Measurements from ENCODE around the gene SCCPDH. TPM values are rescaled to one million over a fixed set of nuclear protein-coding genes. Genes with fewer than 3 reads are reported as not detected.
"Not testable (repeated sequence)": the region's sequence is repeated elsewhere in the genome, so short reads cannot be mapped to it uniquely, and the experiment has no call there.

Gene SCCPDH
- total RNA-seq, 1 donor from 2014 or later = 50.6 TPM

DNA sequence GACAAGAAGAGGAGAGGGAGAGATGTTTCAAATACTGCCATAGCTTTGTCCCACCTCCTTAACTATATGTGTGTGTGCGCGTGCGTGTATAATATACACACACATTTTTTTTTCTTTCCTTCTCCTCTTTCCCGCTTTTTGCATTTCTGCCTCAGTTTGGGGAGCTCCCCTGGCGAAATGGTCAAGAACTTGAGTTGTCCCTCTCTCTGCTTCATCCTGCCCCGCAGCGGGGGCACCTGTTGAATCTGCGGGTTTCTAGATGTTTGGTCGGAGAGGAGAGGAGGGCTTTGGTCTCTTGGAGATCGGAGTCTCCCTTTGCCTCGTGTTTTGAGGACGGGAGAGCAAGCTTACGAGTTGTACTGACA is 504 bp downstream of the SCCPDH start:
- Histone ChIP-seq H3K36me3 (ENCODE audit: control insufficient read depth in 3 of 3, insufficient read depth in 3 of 3, low read length in 3 of 3) (peaks cover 10 to 20% (median 20%) of the 10 kb centered on the region in 3 donors), H3K4me3 (ENCODE audit: low read length in 3 of 3) (peak overlapping the region; percentile 85 to 87 (median 85)), H3K27ac (ENCODE audit: low read depth, low read length) (peak overlapping the region; percentile 83), H3K27me3 (ENCODE audit: control insufficient read depth in 3 of 3, insufficient read depth in 3 of 3, low read length in 3 of 3) (no peaks in the 10 kb centered on the region), H3K9ac (ENCODE audit: low read depth in 1 of 3, low read length in 3 of 3) (peak overlapping the region; percentile 84 to 89 (median 87)), H3K9me3 (ENCODE audit: control insufficient read depth in 3 of 3, low read length in 3 of 3) (no peaks in the 10 kb centered on the region), H3K4me1 (ENCODE audit: control insufficient read depth in 3 of 3, insufficient read depth in 3 of 3, low read length in 3 of 3) (peaks cover 4 to 10% (median 4%) of the 10 kb centered on the region in 3 donors)

DNA sequence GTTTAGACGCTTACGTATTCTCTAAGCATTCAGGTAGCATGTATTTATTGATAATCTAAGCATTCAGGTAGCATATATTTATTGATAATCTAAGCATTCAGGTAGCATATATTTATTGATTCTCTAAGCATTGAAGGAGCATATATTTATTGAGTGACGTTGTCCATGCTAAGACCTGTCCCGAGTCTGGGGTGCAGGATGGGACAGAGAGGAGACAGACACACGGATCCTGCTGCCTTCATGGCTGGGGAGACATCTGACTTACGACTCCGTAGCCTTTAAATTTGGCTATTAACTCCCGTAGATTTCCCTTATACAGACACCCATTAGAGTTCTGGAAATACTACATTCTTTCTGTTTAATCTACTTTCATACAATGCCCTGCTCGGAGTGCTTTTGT is 982 bp downstream of the SCCPDH start:
- H3K27me3 ChIP-seq (ENCODE audit: control insufficient read depth in 3 of 3, insufficient read depth in 3 of 3, low read length in 3 of 3) = no peaks in the 10 kb centered on the region
- H3K27ac ChIP-seq (ENCODE audit: low read depth, low read length) = peak overlapping the region; percentile 83
- no peaks in the 10 kb centered on the region for H3K9me3 ChIP-seq (ENCODE audit: control insufficient read depth in 3 of 3, low read length in 3 of 3)
- H3K4me1 ChIP-seq (ENCODE audit: control insufficient read depth in 3 of 3, insufficient read depth in 3 of 3, low read length in 3 of 3) = peaks cover 4 to 10% (median 4%) of the 10 kb centered on the region in 3 donors
- peaks cover 14 to 25% (median 25%) of the 10 kb centered on the region in 3 donors for H3K36me3 ChIP-seq (ENCODE audit: control insufficient read depth in 3 of 3, insufficient read depth in 3 of 3, low read length in 3 of 3)
- peak overlapping the region; percentile 84 to 89 (median 87) for H3K9ac ChIP-seq (ENCODE audit: low read depth in 1 of 3, low read length in 3 of 3)
- peak overlapping the region; percentile 23 to 85 (median 85) for H3K4me3 ChIP-seq (ENCODE audit: low read length in 3 of 3)

GRCh38 chr1:246726255-246726679 is 2.1 kb downstream of the SCCPDH start:
- Histone ChIP-seq H3K4me1 (ENCODE audit: control insufficient read depth in 3 of 3, insufficient read depth in 3 of 3, low read length in 3 of 3) (peaks cover 4 to 10% (median 4%) of the 10 kb centered on the region in 3 donors), H3K36me3 (ENCODE audit: control insufficient read depth in 3 of 3, insufficient read depth in 3 of 3, low read length in 3 of 3) (peaks cover 24 to 35% (median 34%) of the 10 kb centered on the region in 3 donors), H3K27ac (ENCODE audit: low read depth, low read length) (no peak overlapping the region), H3K9me3 (ENCODE audit: control insufficient read depth in 3 of 3, low read length in 3 of 3) (no peaks in the 10 kb centered on the region), H3K27me3 (ENCODE audit: control insufficient read depth in 3 of 3, insufficient read depth in 3 of 3, low read length in 3 of 3) (no peaks in the 10 kb centered on the region), H3K9ac (ENCODE audit: low read depth in 1 of 3, low read length in 3 of 3) (no peak overlapping the region), H3K4me3 (ENCODE audit: low read length in 3 of 3) (no peak overlapping the region)

- H3K36me3 ChIP-seq (ENCODE audit: control insufficient read depth in 3 of 3, insufficient read depth in 3 of 3, low read length in 3 of 3) = peaks cover 27 to 37% (median 37%) of the 10 kb centered on the region in 3 donors
- no peaks in the 10 kb centered on the region for H3K27me3 ChIP-seq (ENCODE audit: control insufficient read depth in 3 of 3, insufficient read depth in 3 of 3, low read length in 3 of 3)
- no peak overlapping the region for H3K9ac ChIP-seq (ENCODE audit: low read depth in 1 of 3, low read length in 3 of 3)
- no peak overlapping the region for H3K4me3 ChIP-seq (ENCODE audit: low read length in 3 of 3)
- no peak overlapping the region for H3K27ac ChIP-seq (ENCODE audit: low read depth, low read length)
- H3K4me1 ChIP-seq (ENCODE audit: control insufficient read depth in 3 of 3, insufficient read depth in 3 of 3, low read length in 3 of 3) = peaks cover 4 to 10% (median 4%) of the 10 kb centered on the region in 3 donors
- H3K9me3 ChIP-seq (ENCODE audit: control insufficient read depth in 3 of 3, low read length in 3 of 3) = no peaks in the 10 kb centered on the region
These were observed 2.7 kb downstream of the SCCPDH start for GRCh38 chr1:246726881-246727280.

DNA sequence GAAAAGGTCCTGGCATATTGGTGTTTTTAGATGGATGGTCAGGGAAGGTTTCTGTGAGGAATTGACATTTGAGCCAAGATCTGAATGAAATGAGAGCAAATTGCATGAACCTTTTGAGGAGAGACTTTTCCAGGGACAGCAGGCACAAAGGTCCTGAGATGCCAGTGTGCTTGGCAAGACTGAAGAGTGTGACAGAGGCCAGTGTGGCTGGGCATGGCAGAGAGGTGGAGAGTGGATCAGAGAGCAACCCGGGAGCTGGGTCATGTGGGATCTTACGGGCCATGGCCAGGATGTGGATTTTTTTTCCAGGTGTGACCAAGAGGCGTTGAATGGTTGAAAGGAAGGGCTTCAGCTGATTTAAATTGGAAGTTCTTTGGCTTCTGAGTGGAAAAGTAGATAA is 3.4 kb downstream of the SCCPDH start:
- Histone ChIP-seq H3K9me3 (ENCODE audit: control insufficient read depth in 3 of 3, low read length in 3 of 3) (no peaks in the 10 kb centered on the region), H3K36me3 (ENCODE audit: control insufficient read depth in 3 of 3, insufficient read depth in 3 of 3, low read length in 3 of 3) (peaks cover 28 to 43% (median 41%) of the 10 kb centered on the region in 3 donors), H3K4me1 (ENCODE audit: control insufficient read depth in 3 of 3, insufficient read depth in 3 of 3, low read length in 3 of 3) (peaks cover 4 to 10% (median 4%) of the 10 kb centered on the region in 3 donors), H3K27me3 (ENCODE audit: control insufficient read depth in 3 of 3, insufficient read depth in 3 of 3, low read length in 3 of 3) (no peaks in the 10 kb centered on the region), H3K4me3 (ENCODE audit: low read length in 3 of 3) (no peak overlapping the region), H3K27ac (ENCODE audit: low read depth, low read length) (no peak overlapping the region), H3K9ac (ENCODE audit: low read depth in 1 of 3, low read length in 3 of 3) (no peak overlapping the region)

GRCh38 chr1:246728311-246728710 is 4.1 kb downstream of the SCCPDH start:
- H3K4me3 ChIP-seq (ENCODE audit: low read length in 3 of 3) = no peak overlapping the region
- H3K9me3 ChIP-seq (ENCODE audit: control insufficient read depth in 3 of 3, low read length in 3 of 3) = no peaks in the 10 kb centered on the region
- H3K36me3 ChIP-seq (ENCODE audit: control insufficient read depth in 3 of 3, insufficient read depth in 3 of 3, low read length in 3 of 3) = peaks cover 31 to 45% (median 41%) of the 10 kb centered on the region in 3 donors
- no peak overlapping the region for H3K27ac ChIP-seq (ENCODE audit: low read depth, low read length)
- no peaks in the 10 kb centered on the region for H3K27me3 ChIP-seq (ENCODE audit: control insufficient read depth in 3 of 3, insufficient read depth in 3 of 3, low read length in 3 of 3)
- no peak overlapping the region for H3K9ac ChIP-seq (ENCODE audit: low read depth in 1 of 3, low read length in 3 of 3)
- H3K4me1 ChIP-seq (ENCODE audit: control insufficient read depth in 3 of 3, insufficient read depth in 3 of 3, low read length in 3 of 3) = peaks cover 4 to 10% (median 4%) of the 10 kb centered on the region in 3 donors

DNA sequence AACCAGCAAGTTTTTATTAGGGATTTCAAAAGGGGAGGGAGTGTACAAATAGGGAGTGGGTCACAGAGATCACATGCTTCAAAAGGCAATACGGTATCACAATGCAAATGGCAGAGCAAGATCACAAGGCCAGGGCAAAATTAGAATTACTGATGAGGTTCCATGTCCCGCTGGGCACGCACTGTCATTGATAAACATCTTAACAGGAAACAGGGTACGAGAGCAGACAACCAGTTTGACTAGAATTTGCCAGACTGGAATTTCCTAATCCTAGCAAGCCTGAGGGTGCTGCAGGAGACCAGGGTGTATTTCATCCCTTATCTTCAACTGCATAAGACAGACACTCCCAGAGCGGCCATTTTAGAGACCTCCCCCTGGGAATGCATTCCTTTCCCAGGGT is 4.8 kb downstream of the SCCPDH start:
- H3K27me3 ChIP-seq (ENCODE audit: control insufficient read depth in 3 of 3, insufficient read depth in 3 of 3, low read length in 3 of 3); H3K4me1 ChIP-seq (ENCODE audit: control insufficient read depth in 3 of 3, insufficient read depth in 3 of 3, low read length in 3 of 3); H3K27ac ChIP-seq (ENCODE audit: low read depth, low read length); H3K9ac ChIP-seq (ENCODE audit: low read depth in 1 of 3, low read length in 3 of 3); H3K9me3 ChIP-seq (ENCODE audit: control insufficient read depth in 3 of 3, low read length in 3 of 3); H3K4me3 ChIP-seq (ENCODE audit: low read length in 3 of 3): not testable (repeated sequence)
- peaks cover 34 to 52% (median 46%) of the 10 kb centered on the region in 3 donors for H3K36me3 ChIP-seq (ENCODE audit: control insufficient read depth in 3 of 3, insufficient read depth in 3 of 3, low read length in 3 of 3)

- Histone ChIP-seq H3K4me3 (ENCODE audit: low read length in 3 of 3) (no peak overlapping the region), H3K27ac (ENCODE audit: low read depth, low read length) (no peak overlapping the region), H3K4me1 (ENCODE audit: control insufficient read depth in 3 of 3, insufficient read depth in 3 of 3, low read length in 3 of 3) (no peaks in the 10 kb centered on the region), H3K9me3 (ENCODE audit: control insufficient read depth in 3 of 3, low read length in 3 of 3) (no peaks in the 10 kb centered on the region), H3K36me3 (ENCODE audit: control insufficient read depth in 3 of 3, insufficient read depth in 3 of 3, low read length in 3 of 3) (peaks cover 36 to 63% (median 50%) of the 10 kb centered on the region in 3 donors), H3K27me3 (ENCODE audit: control insufficient read depth in 3 of 3, insufficient read depth in 3 of 3, low read length in 3 of 3) (no peaks in the 10 kb centered on the region), H3K9ac (ENCODE audit: low read depth in 1 of 3, low read length in 3 of 3) (peak overlapping the region in 1 of 3 donors; percentile 12)
These were observed 6.6 kb downstream of the SCCPDH start for GRCh38 chr1:246730839-246731238.

GRCh38 chr1:246731873-246732272 is 7.7 kb downstream of the SCCPDH start:
- not testable (repeated sequence) for H3K27ac ChIP-seq (ENCODE audit: low read depth, low read length); H3K4me3 ChIP-seq (ENCODE audit: low read length in 3 of 3); H3K9me3 ChIP-seq (ENCODE audit: control insufficient read depth in 3 of 3, low read length in 3 of 3); H3K9ac ChIP-seq (ENCODE audit: low read depth in 1 of 3, low read length in 3 of 3); H3K27me3 ChIP-seq (ENCODE audit: control insufficient read depth in 3 of 3, insufficient read depth in 3 of 3, low read length in 3 of 3); H3K4me1 ChIP-seq (ENCODE audit: control insufficient read depth in 3 of 3, insufficient read depth in 3 of 3, low read length in 3 of 3)
- H3K36me3 ChIP-seq (ENCODE audit: control insufficient read depth in 3 of 3, insufficient read depth in 3 of 3, low read length in 3 of 3) = peaks cover 39 to 70% (median 57%) of the 10 kb centered on the region in 3 donors

GRCh38 chr1:246733704-246734103 is 9.5 kb downstream of the SCCPDH start:
- Histone ChIP-seq H3K9me3 (ENCODE audit: control insufficient read depth in 3 of 3, low read length in 3 of 3) (no peaks in the 10 kb centered on the region), H3K4me1 (ENCODE audit: control insufficient read depth in 3 of 3, insufficient read depth in 3 of 3, low read length in 3 of 3) (no peaks in the 10 kb centered on the region), H3K27me3 (ENCODE audit: control insufficient read depth in 3 of 3, insufficient read depth in 3 of 3, low read length in 3 of 3) (no peaks in the 10 kb centered on the region), H3K27ac (ENCODE audit: low read depth, low read length) (no peak overlapping the region), H3K9ac (ENCODE audit: low read depth in 1 of 3, low read length in 3 of 3) (no peak overlapping the region), H3K4me3 (ENCODE audit: low read length in 3 of 3) (no peak overlapping the region), H3K36me3 (ENCODE audit: control insufficient read depth in 3 of 3, insufficient read depth in 3 of 3, low read length in 3 of 3) (peaks cover 35 to 66% (median 45%) of the 10 kb centered on the region in 3 donors)
